Measurements from ENCODE around the gene DNAH6. TPM values are rescaled to one million over a fixed set of nuclear protein-coding genes. Genes with fewer than 3 reads are reported as not detected.
"Not testable (repeated sequence)": the region's sequence is repeated elsewhere in the genome, so short reads cannot be mapped to it uniquely, and the experiment has no call there.

DNAH6 gene
- total RNA-seq, 1 experiment from 2014 or later = under 0.01 TPM

DNA sequence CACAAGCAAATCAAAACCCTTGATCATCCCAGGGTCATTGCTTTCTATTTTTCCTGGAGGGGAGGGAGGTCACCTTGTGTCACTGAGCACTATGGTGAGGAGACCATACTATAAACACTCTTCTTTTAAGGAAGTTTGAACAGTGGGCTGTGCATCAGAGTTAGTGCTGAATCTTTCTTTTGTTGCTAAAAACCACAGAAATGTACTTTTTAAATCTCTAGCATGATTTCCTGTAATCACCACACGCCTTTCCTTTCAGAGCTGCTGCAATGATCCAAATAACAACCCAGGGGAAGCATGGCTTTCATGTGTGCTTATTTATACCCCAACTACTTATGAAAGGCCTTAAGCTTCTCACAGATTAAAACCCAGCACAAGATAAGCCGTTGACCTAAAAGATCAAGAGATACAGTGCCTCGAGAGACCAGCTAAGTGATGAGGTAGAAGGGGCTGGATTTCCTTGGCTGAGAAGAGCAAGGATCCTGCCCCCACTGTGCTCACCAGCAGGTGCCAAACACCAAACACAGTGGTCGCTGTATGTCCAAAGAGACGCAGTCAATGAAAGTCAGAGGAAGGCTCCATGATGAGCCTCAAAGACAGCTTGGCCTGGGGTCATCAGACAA, 329.9 kb downstream of the DNAH6 start:
- in situ Hi-C loops (cut with HindIII; ENCODE audit: low sequenced_read_pairs) = no loop called here

DNA sequence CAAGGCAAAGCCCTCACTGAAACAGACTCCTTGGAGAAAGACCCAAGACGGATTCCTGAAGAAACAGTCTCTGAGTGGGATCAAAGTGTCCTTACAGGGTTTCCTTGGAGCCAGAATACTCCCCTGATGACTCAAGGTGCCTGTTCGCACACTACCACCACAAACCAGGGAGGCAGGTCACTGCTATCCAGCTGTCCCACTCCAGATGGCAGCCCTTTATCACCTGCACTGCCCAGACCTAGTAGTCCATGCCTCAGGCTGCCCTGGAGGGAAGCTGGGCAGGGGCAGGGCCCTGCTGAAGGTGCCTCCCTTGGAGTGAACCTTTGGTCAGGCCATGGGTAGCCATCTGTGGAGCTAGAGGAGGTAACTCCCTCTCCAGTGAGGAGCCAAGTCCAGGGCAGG, 330.4 kb downstream of the DNAH6 start:
- no peak for DNase-seq (ENCODE audit: low spot score)
- in situ Hi-C loops (cut with HindIII; ENCODE audit: low sequenced_read_pairs) = no loop called here

More for the DNA sequence above, 329.9 kb downstream of the DNAH6 start:
- no peak for DNase-seq (ENCODE audit: low spot score)

DNA sequence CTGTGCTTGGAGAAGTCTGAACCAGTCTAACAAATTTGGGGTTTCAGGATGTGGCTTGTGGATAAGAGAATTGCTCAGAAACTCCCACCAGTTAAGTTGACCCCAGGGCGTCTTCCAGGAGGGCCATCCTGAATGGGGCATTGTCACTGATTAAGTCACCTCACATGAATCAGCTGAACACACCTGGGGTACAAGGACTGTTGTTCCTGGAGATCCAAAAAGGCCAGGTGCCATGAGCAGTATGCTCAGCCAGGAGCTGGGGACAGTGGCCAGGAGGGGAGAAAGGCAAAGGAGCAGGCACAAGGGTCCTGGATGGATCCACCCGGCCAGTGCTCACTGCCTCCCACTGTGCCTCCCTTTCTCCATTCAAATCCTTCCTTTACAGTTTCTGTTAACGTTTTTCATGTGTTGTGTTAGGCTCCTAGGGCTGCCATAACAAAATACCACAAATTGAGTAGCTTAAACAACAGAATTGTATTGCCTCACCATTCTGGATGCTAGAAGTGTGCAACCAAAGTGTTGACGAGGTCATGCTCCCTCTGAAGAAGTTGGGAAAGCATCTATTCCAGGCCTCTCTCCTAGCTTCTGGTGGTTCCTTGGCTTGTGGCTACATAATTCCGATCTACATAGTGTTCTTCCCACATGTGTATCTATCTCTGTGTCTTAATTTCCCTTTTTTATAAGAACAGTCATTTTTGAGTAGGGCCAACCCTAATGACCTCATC, 331.2 kb downstream of the DNAH6 start:
- in situ Hi-C loops (cut with HindIII; ENCODE audit: low sequenced_read_pairs) = no loop called here
- DNase-seq (ENCODE audit: low spot score) = no peak

DNA sequence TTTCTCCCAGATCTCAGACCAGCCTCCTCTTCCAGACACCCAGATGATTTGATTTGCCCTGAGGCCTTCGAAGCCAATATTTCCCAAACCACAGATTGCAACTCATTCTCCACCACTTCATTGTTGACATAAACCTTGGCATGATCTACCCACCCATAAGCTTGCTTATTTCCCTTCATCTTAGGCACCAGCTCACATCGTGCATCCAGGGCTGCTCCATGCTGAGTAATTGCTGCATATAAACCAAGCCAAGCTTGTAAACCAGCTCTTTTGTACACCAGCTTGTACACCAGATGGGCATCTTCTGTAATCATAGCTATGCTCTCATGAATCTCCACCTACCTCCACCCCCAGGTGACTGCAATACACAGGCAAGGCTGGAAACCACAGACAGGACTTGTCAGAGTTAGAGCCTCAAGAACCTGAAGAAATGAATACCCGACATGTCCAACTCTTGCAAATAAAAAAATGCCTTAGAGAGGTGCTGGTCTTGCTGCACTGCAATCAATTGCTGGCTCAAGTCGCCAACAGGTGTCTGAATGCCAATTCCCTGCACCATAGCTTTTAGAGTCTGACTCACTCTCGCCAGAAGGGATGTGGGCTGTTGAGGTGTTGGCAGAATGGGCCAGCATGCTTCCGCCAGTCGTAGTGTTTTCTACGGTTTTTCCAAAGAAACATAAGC, 333.1 kb downstream of the DNAH6 start:
- in situ Hi-C loops (cut with HindIII; ENCODE audit: low sequenced_read_pairs) = no loop called here
- peak; percentile 90 for DNase-seq (ENCODE audit: low spot score)

DNA sequence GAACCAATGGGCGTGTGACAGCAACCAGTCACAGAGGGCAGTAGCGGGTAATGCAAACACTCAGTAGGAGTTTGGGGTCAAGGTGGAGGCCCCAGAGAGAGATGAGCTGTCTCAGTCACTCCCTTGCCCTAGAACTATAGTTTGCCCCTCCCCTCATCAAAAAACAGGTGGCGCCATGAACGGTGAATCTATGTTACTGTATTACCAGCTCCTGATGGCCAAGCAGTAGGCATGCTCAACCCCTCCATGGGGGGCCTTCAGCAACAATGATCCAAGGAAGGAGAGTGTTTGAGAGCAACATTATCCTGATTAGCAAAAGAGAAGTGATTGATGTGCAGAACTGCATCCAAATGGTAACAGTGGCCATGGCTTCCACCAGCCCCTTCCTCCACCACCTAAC, 334.2 kb downstream of the DNAH6 start:
- in situ Hi-C loops (cut with HindIII; ENCODE audit: low sequenced_read_pairs) = no loop called here
- no peak for DNase-seq (ENCODE audit: low spot score)

DNA sequence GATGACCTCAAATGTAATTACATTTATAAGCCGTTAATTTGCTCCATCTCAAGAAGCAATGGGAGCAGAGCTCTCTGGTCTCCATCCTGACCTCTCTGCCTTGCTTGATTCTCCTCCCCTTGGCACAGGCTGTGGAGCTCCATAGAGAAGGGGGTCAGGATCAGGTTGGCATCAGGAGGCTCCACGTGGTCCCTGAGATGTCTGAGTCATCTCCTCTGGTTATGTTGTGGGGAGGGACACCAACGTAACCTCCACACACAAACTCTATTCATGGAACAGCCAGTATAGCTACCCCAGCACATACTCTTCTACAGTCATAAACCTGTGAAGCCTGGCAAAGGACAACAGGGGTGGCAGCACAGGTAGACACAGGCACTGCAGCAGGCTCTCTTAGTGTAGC, 335.6 kb downstream of the DNAH6 start:
- in situ Hi-C loops (cut with HindIII; ENCODE audit: low sequenced_read_pairs) = no loop called here

DNA sequence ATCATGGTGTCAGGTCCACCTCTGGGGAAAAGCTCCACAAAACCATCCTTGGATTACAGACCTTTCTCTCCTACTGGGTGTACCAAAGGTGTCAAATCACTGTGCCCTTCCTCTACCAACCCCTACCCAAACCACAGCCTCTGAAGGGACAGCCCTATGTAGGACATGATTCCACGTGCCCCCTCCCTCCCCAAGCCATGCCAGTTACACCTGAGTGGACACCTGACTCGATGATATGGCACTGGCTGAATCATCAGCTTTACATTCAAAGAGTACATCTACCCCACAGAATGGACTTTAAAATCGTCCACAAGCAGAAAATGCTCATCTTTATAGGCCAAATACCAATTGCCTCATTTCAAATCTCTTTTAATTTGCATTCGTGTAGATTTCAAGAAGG, 338.6 kb downstream of the DNAH6 start:
- no peak for DNase-seq (ENCODE audit: low spot score)
- in situ Hi-C loops (cut with HindIII; ENCODE audit: low sequenced_read_pairs) = no loop called here

More for the DNA sequence above, 335.6 kb downstream of the DNAH6 start:
- DNase-seq (ENCODE audit: low spot score) = no peak

DNA sequence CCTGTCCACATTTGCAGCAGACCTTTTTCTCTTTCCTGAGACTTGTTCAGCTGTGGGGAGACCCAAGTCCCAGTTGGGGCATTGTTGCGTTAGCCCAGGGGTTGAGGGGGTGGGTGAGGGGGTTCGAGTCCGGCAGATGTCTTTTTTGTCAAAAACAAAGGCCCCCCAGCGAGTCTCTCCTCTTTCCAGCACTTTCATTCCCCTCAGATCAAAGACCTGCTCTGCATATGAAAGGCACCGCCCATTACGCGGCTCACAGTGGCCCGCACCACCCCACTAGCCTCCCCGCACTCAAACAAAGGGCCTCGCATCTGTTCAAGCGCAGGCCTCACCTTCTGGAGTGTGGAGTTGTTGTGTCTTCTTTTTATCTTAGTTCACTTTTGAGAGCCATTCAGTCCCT, 339.4 kb downstream of the DNAH6 start:
- in situ Hi-C loops (cut with HindIII; ENCODE audit: low sequenced_read_pairs) = no loop called here
- DNase-seq (ENCODE audit: low spot score) = no peak

DNA sequence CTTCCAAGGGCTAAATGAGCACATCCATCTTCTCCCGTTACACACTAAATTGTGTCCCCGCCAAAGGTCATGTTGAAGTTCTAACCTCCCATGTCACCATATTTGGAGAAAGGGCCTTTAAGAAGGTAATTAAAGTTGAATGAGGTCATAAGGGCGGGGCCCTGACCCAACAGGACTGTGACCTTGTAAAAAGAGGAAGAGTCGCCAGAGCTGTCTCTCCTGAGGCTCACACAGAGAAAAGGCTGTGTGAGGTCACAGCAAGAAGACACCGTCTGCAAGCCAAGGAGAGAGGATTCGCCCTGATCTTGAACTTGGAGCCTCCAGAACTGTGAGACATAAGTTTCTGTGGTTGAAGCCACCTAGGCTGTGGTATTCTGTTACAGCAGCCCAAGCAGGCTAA, 340.5 kb downstream of the DNAH6 start:
- no peak for DNase-seq (ENCODE audit: low spot score)
- in situ Hi-C loops (cut with HindIII; ENCODE audit: low sequenced_read_pairs) = no loop called here

DNA sequence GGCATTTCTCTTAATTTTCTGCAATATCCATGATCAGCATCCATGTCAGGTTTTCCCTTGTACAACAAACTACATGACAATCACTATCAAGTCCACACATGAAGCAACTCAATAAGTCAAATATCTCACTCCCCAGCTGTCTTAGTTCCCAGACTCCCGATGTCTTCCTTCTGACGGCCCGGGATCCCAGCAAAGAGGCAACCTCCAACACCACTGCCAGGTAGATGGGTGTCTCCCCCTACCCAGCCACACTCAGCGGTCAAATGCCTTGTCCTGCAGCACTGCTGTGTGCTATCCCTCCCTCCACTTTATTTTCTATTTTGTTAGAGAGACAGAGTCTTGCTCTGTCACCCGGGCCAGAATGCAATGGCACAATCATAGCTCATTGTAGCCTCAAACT, 341.3 kb downstream of the DNAH6 start:
- in situ Hi-C loops (cut with HindIII; ENCODE audit: low sequenced_read_pairs) = no loop called here
- DNase-seq (ENCODE audit: low spot score) = no peak

DNA sequence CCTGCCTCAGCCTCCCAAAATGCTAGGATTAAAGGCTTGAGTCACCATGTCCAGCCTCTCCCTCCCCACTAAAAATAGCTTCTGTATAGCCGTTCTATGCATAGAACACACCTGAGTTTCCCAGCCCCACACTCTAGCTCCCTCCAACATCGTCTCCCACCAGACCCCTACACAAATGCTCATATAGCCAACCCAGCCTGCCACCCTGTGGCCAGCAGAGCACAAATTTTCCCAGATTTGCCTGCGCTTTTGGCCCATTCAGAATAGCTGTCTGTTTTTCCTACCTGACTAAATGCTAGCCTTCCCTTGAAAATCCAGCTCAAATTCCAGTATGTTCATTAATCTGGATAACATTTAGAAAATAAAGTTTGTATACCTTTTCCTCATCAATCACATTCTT, 341.8 kb downstream of the DNAH6 start:
- DNase-seq (ENCODE audit: low spot score) = no peak
- in situ Hi-C loops (cut with HindIII; ENCODE audit: low sequenced_read_pairs) = no loop called here

DNA sequence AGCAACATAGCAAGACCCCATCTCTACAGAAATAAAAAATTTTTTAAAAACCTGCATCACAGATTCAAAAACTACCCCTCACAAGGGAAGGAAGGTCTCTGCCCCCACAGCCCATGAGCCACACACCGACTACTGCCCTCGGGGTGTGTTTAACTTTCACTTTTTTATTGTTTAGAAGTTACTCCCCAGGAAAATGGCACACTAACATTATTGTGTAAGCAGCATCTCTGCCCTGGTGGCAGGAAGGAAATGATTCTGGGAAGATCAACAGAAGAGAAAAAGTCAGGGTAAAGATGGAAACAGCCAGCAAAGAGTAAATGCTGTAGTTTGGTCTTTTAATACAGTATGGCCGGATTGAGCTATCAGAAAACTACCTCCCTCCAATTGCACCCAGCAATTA, 342.6 kb downstream of the DNAH6 start:
- no peak for DNase-seq (ENCODE audit: low spot score)
- in situ Hi-C loops (cut with HindIII; ENCODE audit: low sequenced_read_pairs) = no loop called here

DNA sequence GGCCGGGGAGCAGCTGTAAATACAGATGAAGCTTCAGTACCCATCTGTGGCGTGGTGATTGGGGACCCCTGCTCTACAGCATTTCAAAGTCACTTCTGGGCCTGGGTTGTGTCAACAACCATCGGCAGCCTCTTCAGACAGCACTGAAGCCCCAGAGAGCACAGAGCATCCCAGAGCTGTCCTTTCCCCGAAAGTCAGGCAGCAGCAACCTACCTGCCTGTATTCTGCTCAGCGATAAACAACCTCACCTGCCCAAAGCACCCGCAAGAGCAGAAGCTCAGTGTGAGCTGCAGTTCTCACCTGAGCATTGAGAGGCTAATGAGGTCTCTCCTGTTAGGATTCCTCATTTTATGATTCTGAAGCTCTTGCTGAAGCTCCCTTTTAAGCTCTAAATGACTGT, 345.2 kb downstream of the DNAH6 start:
- no peak for DNase-seq (ENCODE audit: low spot score)
- in situ Hi-C loops (cut with HindIII; ENCODE audit: low sequenced_read_pairs) = no loop called here

DNA sequence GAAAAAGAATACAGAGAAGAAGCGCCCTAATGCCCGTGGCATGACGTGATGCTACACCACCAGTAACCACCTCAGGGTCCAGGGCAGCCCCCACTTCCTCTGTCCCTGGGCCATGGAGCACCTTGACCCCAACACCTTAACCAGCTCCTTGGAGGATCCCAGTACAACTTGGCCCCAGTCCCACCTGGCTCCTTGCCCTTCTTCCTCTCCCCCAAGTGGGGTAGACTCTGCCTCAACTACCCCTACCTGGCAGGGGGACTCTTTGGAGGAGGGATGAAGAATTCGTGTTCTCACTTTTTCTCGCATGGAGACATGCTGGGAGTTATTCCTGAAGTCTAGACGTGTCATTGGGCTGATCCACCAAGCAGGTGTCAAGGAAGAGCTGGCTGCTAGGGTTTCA, 345.7 kb downstream of the DNAH6 start:
- no peak for DNase-seq (ENCODE audit: low spot score)
- in situ Hi-C loops (cut with HindIII; ENCODE audit: low sequenced_read_pairs) = no loop called here

DNA sequence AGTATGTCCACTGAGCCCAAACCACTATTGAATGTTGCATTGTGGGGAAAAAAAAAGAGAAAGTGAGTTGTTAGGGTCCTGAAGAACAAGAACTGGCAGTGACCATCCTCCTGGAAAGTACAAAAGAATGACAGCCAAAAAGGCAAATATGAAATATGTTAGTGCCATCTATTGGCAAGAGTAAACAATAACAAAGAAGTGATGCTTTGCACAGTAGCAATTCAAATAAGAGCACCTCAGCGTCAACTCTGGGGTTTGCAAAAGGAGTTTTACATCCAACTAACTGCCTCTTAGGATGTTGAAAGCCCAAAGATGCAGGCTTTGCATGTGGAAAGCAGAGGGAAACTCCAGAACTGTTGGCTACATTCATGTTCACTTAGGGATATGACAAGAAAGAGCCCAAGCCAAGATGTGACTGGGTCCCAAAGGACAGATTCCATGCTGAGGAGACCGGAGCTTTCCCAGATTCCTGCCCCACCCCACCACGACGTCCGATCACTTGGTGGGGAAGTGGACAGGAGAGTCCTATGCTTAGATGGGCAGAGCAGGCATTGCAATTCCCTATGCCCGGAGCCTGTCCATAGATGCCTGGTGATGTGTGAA, 349.0 kb downstream of the DNAH6 start:
- peak; percentile 63 for DNase-seq (ENCODE audit: low spot score)
- in situ Hi-C loops (cut with HindIII; ENCODE audit: low sequenced_read_pairs) = no loop called here

DNA sequence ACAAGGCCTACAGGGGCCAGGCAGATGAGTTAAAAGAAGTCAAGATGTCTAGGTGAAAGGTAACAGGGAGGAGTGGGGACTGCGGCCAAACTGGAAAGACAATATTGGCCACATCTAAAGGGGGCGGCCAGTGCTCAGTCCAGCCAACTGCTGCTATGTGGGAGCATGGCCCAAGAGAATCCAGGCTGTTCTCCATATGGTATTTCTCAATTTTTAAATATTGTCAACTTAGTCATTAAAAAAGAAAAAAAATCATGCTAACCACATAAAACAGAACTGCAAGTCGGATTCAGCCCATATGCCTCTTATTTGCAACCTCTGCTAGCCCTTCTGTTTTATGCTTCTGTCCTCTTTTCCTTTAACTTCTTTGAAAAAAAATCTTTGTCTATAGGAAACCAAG, 349.8 kb downstream of the DNAH6 start:
- in situ Hi-C loops (cut with HindIII; ENCODE audit: low sequenced_read_pairs) = no loop called here

DNA sequence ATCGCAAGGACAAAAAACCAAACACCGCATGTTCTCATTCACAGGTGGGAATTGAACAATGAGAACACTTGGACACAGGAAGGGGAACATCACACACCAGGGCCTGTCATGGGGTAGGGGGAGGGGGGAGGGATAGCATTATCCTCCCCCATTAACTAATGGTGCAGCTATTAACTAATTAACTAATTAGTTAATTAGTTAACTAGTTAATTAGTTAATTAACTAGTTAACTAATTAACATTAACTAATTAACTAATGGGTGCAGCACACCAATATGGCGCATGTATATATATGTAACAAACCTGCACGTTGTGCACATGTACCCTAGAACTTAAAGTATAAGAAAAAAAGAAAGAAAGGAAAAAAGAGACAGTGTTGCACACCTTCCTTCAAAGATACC, 352.0 kb downstream of the DNAH6 start:
- DNase-seq (ENCODE audit: low spot score); in situ Hi-C loops (cut with HindIII; ENCODE audit: low sequenced_read_pairs): not testable (repeated sequence)

More for the DNA sequence above, 349.8 kb downstream of the DNAH6 start:
- DNase-seq (ENCODE audit: low spot score) = no peak

Data from G401 (cell line).